ENCODE measurements around the gene CNOT6L. TPM values are rescaled to one million over a fixed set of nuclear protein-coding genes. Genes with fewer than 3 reads are reported as not detected.

Gene CNOT6L
- polyA plus RNA-seq, 1 donor from 2014 or later: 14.4 TPM

- Histone ChIP-seq H4K20me1 (ENCODE audit: insufficient read depth) (no peaks in the 10 kb centered on the region), H2AFZ (ENCODE audit: low read depth, low read length) (no peak overlapping the region), H3K9ac (ENCODE audit: low read length) (no peak overlapping the region), H3K4me3 (ENCODE audit: low read length) (no peak overlapping the region), H3K27ac (ENCODE audit: low read length) (no peak overlapping the region), H3K9me3 (ENCODE audit: low read length) (no peaks in the 10 kb centered on the region), H3K79me2 (replicated peaks; ENCODE audit: insufficient read depth, low read length) (no peaks in the 10 kb centered on the region), H3F3A (ENCODE audit: insufficient read depth, low read length, poor library complexity, severe bottlenecking) (no peaks in the 10 kb centered on the region), H3K9me2 (ENCODE audit: insufficient read depth, low read length) (no peaks in the 10 kb centered on the region), H3K36me3 (ENCODE audit: insufficient read depth, low read length) (peaks cover 14% of the 10 kb centered on the region), H3K27me3 (ENCODE audit: insufficient read depth, low read depth, low read length) (no peaks in the 10 kb centered on the region), H3K4me2 (ENCODE audit: low read length) (no peak overlapping the region)
- TF ChIP-seq RAD21 (conservative IDR thresholded peaks at IDR 0.05) (no peak), MXI1 (conservative IDR thresholded peaks at IDR 0.05; ENCODE audit: poor library complexity, severe bottlenecking) (no peak), EP300 (conservative IDR thresholded peaks at IDR 0.05; ENCODE audit: poor library complexity, severe bottlenecking) (no peak), EZH2 (IDR thresholded peaks at IDR 0.05; ENCODE audit: borderline replicate concordance, insufficient read depth, low read length, poor library complexity, severe bottlenecking) (no peak), TAF1 (IDR thresholded peaks at IDR 0.05; ENCODE audit: low read depth) (no peak), CTCF (IDR thresholded peaks at IDR 0.05; ENCODE audit: poor library complexity, severe bottlenecking) (no peak)
Measured at GRCh38 chr4:77742054-77742453, 77.1 kb downstream of the CNOT6L start.

- peaks cover 14% of the 10 kb centered on the region for H3K36me3 ChIP-seq (ENCODE audit: insufficient read depth, low read length)
- no peak overlapping the region for H3K9ac ChIP-seq (ENCODE audit: low read length)
- H4K20me1 ChIP-seq (ENCODE audit: insufficient read depth): no peaks in the 10 kb centered on the region
- no peaks in the 10 kb centered on the region for H3K27me3 ChIP-seq (ENCODE audit: insufficient read depth, low read depth, low read length)
- no peak overlapping the region for H3K4me3 ChIP-seq (ENCODE audit: low read length)
- no peaks in the 10 kb centered on the region for H3K9me3 ChIP-seq (ENCODE audit: low read length)
- no peak for TF ChIP-seq RAD21 (conservative IDR thresholded peaks at IDR 0.05)
- TF ChIP-seq, protein P1, sequence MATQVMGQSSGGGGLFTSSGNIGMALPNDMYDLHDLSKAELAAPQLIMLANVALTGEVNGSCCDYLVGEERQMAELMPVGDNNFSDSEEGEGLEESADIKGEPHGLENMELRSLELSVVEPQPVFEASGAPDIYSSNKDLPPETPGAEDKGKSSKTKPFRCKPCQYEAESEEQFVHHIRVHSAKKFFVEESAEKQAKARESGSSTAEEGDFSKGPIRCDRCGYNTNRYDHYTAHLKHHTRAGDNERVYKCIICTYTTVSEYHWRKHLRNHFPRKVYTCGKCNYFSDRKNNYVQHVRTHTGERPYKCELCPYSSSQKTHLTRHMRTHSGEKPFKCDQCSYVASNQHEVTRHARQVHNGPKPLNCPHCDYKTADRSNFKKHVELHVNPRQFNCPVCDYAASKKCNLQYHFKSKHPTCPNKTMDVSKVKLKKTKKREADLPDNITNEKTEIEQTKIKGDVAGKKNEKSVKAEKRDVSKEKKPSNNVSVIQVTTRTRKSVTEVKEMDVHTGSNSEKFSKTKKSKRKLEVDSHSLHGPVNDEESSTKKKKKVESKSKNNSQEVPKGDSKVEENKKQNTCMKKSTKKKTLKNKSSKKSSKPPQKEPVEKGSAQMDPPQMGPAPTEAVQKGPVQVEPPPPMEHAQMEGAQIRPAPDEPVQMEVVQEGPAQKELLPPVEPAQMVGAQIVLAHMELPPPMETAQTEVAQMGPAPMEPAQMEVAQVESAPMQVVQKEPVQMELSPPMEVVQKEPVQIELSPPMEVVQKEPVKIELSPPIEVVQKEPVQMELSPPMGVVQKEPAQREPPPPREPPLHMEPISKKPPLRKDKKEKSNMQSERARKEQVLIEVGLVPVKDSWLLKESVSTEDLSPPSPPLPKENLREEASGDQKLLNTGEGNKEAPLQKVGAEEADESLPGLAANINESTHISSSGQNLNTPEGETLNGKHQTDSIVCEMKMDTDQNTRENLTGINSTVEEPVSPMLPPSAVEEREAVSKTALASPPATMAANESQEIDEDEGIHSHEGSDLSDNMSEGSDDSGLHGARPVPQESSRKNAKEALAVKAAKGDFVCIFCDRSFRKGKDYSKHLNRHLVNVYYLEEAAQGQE (IDR thresholded peaks at IDR 0.05; ENCODE audit: borderline replicate concordance): no peak
- no peaks in the 10 kb centered on the region for H3K79me2 ChIP-seq (replicated peaks; ENCODE audit: insufficient read depth, low read length)
- no peak overlapping the region for H3K4me2 ChIP-seq (ENCODE audit: low read length)
- no peaks in the 10 kb centered on the region for H3F3A ChIP-seq (ENCODE audit: insufficient read depth, low read length, poor library complexity, severe bottlenecking)
- H3K9me2 ChIP-seq (ENCODE audit: insufficient read depth, low read length): no peaks in the 10 kb centered on the region
- no peak overlapping the region for H3K27ac ChIP-seq (ENCODE audit: low read length)
- no peak overlapping the region for H2AFZ ChIP-seq (ENCODE audit: low read depth, low read length)
Measured at GRCh38 chr4:77740480-77740879, 78.7 kb downstream of the CNOT6L start.

GRCh38 chr4:77734928-77735327, 84.2 kb downstream of the CNOT6L start:
- H2AFZ ChIP-seq (ENCODE audit: low read depth, low read length): no peak overlapping the region
- H3F3A ChIP-seq (ENCODE audit: insufficient read depth, low read length, poor library complexity, severe bottlenecking): no peaks in the 10 kb centered on the region
- H3K4me2 ChIP-seq (ENCODE audit: low read length): no peak overlapping the region
- H3K27ac ChIP-seq (ENCODE audit: low read length): no peak overlapping the region
- no peaks in the 10 kb centered on the region for H3K79me2 ChIP-seq (replicated peaks; ENCODE audit: insufficient read depth, low read length)
- H4K20me1 ChIP-seq (ENCODE audit: insufficient read depth): no peaks in the 10 kb centered on the region
- H3K9me2 ChIP-seq (ENCODE audit: insufficient read depth, low read length): no peaks in the 10 kb centered on the region
- no peak for TF ChIP-seq POLR2AphosphoS5 (IDR thresholded peaks at IDR 0.05)
- TF ChIP-seq EP300 (conservative IDR thresholded peaks at IDR 0.05; ENCODE audit: poor library complexity, severe bottlenecking): no peak
- no peak for TF ChIP-seq RAD21 (conservative IDR thresholded peaks at IDR 0.05)
- TF ChIP-seq CTCF (IDR thresholded peaks at IDR 0.05; ENCODE audit: poor library complexity, severe bottlenecking): no peak
- no peak for TF ChIP-seq EZH2 (IDR thresholded peaks at IDR 0.05; ENCODE audit: borderline replicate concordance, insufficient read depth, low read length, poor library complexity, severe bottlenecking)
- no peak for TF ChIP-seq SMC3 (conservative IDR thresholded peaks at IDR 0.05; ENCODE audit: poor library complexity)
- no peak for TF ChIP-seq TAF1 (IDR thresholded peaks at IDR 0.05; ENCODE audit: low read depth)
- TF ChIP-seq, protein P1 (IDR thresholded peaks at IDR 0.05; ENCODE audit: borderline replicate concordance): no peak
- TF ChIP-seq MXI1 (conservative IDR thresholded peaks at IDR 0.05; ENCODE audit: poor library complexity, severe bottlenecking): no peak
- no peaks in the 10 kb centered on the region for H3K27me3 ChIP-seq (ENCODE audit: insufficient read depth, low read depth, low read length)
- H3K36me3 ChIP-seq (ENCODE audit: insufficient read depth, low read length): peaks cover 4% of the 10 kb centered on the region
- no peak overlapping the region for H3K9ac ChIP-seq (ENCODE audit: low read length)
- H3K9me3 ChIP-seq (ENCODE audit: low read length): no peaks in the 10 kb centered on the region
- no peak overlapping the region for H3K4me3 ChIP-seq (ENCODE audit: low read length)

All from neural cell (in vitro differentiated cells).